Lower lobe of right lung (tissue), 2 donors: ENCODE data around the gene STAB2. TPM values are rescaled to one million over a fixed set of nuclear protein-coding genes. Genes with fewer than 3 reads are reported as not detected.

Experiments
- ATAC-seq, 2 donors: fragments of 200-7000 bp; cut with Tn5 transposase; one replicate each; pipeline ENCODE4 v1.9.1; 2020 to 2022; ENCODE audit warnings: mild to moderate bottlenecking in 2 of 2, moderate library complexity in 2 of 2
- DNase-seq: peaks from one replicate; pipeline ENCODE4 v3.0.0-alpha.2; 2020
- H3K27ac ChIP-seq: fragments of 200-600 bp; one replicate; pipeline ENCODE4 v1.8.0; 2022
- H3K27me3 ChIP-seq: fragments of 200-600 bp; one replicate; pipeline ENCODE4 v1.8.0; 2022; ENCODE audit warnings: low read depth
- H3K36me3 ChIP-seq: fragments of 200-600 bp; one replicate; pipeline ENCODE4 v1.8.0; 2022; ENCODE audit warnings: mild to moderate bottlenecking
- H3K4me1 ChIP-seq: fragments of 200-600 bp; one replicate; pipeline ENCODE4 v1.8.0; 2022
- H3K4me3 ChIP-seq: fragments of 200-600 bp; one replicate; pipeline ENCODE4 v1.8.0; 2022; ENCODE audit warnings: mild to moderate bottlenecking
- H3K9me3 ChIP-seq: fragments of 200-600 bp; one replicate; pipeline ENCODE4 v1.8.0; 2022
- intact Hi-C: fragments of 100-400 bp; cut with DNase I; formaldehyde crosslinking; loops from one replicate; pipeline ENCODE4 v1.11.0; 2022
- total RNA-seq: library from RNA; stranded (reverse); fragmentation: NEBNext Ultra II Directional; extraction: Animal tissue kit (Norgen Biotek cat#: 25700); gene quantifications from one replicate; pipeline ENCODE4 v1.2.1, GENCODE V29; 2021
- TF ChIP-seq, protein P1 (sequence below): fragments of 200-600 bp; IDR thresholded peaks from one replicate; pipeline ENCODE4 v1.8.0; 2022; ENCODE audit warnings: antibody characterized with exemption, mild to moderate bottlenecking
- donor health status: DM: no; HTN: yes; CAD: no; lungs with severe emphysema.

The STAB2 gene
- total RNA-seq, 1 donor from 2014 or later, result 1.4 TPM

DNA sequence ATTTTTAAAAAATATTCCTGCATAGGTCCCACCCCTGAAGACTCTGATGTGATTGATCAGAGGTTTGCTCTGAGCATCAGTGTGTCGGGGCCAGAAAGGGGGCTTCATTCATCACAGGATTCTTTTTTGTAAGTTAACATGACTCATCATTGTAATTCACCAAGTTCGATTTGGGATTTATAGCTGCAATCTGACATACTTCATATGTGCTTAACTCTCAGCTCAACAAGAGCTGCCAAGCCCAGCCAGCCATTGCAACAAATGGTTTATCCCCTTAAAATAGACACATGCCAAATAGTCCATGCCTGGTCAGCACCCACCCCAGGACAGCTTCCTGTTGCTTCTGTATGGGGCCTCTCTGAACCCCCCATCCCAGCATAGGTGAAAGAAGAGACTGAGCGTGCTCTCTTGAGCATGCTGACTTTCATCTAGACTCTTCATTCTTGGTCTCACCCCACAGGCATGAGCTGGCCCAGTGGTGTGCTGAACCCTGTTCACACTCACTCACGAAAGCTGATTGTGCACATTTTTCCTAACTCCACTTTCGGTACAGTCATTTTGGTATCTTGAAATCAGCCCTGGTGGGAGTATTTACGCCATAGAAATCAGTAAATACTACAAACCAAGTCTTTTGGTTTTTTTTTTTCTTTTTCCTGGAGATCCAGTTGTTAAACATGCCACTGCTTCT is 101.4 kb downstream of the STAB2 start:
- intact Hi-C loops, result no loop called here
- H3K4me1 ChIP-seq, result no peaks in the 10 kb centered on the region
- no peaks in the 10 kb centered on the region for H3K27me3 ChIP-seq
- TF ChIP-seq, protein P1, sequence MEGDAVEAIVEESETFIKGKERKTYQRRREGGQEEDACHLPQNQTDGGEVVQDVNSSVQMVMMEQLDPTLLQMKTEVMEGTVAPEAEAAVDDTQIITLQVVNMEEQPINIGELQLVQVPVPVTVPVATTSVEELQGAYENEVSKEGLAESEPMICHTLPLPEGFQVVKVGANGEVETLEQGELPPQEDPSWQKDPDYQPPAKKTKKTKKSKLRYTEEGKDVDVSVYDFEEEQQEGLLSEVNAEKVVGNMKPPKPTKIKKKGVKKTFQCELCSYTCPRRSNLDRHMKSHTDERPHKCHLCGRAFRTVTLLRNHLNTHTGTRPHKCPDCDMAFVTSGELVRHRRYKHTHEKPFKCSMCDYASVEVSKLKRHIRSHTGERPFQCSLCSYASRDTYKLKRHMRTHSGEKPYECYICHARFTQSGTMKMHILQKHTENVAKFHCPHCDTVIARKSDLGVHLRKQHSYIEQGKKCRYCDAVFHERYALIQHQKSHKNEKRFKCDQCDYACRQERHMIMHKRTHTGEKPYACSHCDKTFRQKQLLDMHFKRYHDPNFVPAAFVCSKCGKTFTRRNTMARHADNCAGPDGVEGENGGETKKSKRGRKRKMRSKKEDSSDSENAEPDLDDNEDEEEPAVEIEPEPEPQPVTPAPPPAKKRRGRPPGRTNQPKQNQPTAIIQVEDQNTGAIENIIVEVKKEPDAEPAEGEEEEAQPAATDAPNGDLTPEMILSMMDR, result no peak
- no peak overlapping the region for H3K4me3 ChIP-seq
- H3K27ac ChIP-seq, result no peak overlapping the region
- ATAC-seq (peak; percentile 33 to 50), DNase-seq (no peak)
- no peaks in the 10 kb centered on the region for H3K36me3 ChIP-seq
- no peaks in the 10 kb centered on the region for H3K9me3 ChIP-seq

DNA sequence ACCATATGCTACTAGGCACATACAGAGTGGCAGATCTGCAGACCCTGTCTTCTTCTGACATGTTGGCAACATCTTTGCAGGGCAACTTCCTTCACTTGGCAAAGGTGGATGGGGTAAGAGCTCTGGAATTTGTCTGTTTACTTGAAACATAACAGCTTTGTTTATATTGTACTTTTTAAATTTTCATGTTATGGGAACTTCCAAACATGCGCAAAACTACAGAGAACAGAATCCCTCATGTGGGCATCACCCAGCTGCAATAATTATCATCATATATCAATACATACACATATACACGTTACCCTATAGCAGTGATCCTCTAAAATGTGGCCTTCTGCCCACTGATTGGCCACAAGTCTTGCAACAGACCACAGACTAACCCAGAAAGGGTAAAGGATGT is 103.4 kb downstream of the STAB2 start:
- no peak overlapping the region for H3K27ac ChIP-seq
- H3K9me3 ChIP-seq, result no peaks in the 10 kb centered on the region
- no peaks in the 10 kb centered on the region for H3K27me3 ChIP-seq
- no peak overlapping the region for H3K4me3 ChIP-seq
- TF ChIP-seq, protein P1, result no peak
- H3K36me3 ChIP-seq, result no peaks in the 10 kb centered on the region
- ATAC-seq (no peak), DNase-seq (no peak)
- no peaks in the 10 kb centered on the region for H3K4me1 ChIP-seq
- intact Hi-C loops, result no loop called here

DNA sequence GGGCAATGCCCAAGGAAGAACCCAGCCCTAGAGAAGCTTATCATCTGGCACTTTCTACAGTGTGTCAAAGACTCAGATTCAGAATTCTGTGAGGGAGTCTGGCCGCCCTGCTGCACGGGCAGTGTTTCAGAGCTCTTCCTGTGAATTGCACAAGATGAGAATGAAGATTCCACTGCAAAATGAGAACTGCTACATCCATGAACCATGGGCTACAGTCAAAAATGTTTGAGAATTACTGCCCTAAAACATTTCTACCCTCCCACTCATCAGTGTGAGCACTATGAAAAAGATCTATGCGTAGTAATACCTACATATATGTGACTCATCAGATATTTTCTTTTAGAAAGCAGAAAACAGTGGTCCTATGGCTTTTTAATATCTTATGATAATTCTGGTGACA is 104.0 kb downstream of the STAB2 start:
- ATAC-seq, result no peak
- no peak overlapping the region for H3K4me3 ChIP-seq
- H3K36me3 ChIP-seq, result no peaks in the 10 kb centered on the region
- no peak overlapping the region for H3K27ac ChIP-seq
- no peaks in the 10 kb centered on the region for H3K27me3 ChIP-seq
- intact Hi-C loops, result no loop called here
- no peaks in the 10 kb centered on the region for H3K9me3 ChIP-seq
- no peaks in the 10 kb centered on the region for H3K4me1 ChIP-seq
- TF ChIP-seq, protein P1, result no peak
- DNase-seq, result no peak

DNA sequence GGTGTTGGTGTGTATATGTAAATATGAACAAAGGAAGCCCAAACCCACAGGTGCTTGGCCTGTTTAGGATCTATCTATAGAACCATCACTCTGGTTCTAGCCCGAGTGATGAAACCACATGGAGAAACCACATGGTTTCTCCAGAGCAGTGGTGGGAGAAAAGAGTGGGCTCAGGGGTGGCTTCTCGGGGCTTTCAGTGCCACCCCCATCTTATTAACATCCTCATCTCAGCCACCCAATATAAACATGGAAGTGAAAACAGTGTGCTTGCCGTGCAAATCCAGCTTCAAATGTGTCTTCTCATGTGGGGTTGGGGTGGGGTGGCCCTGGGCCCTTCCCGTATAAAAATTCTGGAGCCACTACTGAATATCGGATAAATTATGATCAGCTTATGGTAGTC is 109.0 kb downstream of the STAB2 start:
- intact Hi-C loops, result no loop called here
- no peak overlapping the region for H3K4me3 ChIP-seq
- no peak for DNase-seq
- H3K27me3 ChIP-seq, result no peaks in the 10 kb centered on the region
- H3K27ac ChIP-seq, result no peak overlapping the region
- no peaks in the 10 kb centered on the region for H3K9me3 ChIP-seq
- H3K36me3 ChIP-seq, result no peaks in the 10 kb centered on the region
- no peak for ATAC-seq
- no peaks in the 10 kb centered on the region for H3K4me1 ChIP-seq
- TF ChIP-seq, protein P1, result no peak

DNA sequence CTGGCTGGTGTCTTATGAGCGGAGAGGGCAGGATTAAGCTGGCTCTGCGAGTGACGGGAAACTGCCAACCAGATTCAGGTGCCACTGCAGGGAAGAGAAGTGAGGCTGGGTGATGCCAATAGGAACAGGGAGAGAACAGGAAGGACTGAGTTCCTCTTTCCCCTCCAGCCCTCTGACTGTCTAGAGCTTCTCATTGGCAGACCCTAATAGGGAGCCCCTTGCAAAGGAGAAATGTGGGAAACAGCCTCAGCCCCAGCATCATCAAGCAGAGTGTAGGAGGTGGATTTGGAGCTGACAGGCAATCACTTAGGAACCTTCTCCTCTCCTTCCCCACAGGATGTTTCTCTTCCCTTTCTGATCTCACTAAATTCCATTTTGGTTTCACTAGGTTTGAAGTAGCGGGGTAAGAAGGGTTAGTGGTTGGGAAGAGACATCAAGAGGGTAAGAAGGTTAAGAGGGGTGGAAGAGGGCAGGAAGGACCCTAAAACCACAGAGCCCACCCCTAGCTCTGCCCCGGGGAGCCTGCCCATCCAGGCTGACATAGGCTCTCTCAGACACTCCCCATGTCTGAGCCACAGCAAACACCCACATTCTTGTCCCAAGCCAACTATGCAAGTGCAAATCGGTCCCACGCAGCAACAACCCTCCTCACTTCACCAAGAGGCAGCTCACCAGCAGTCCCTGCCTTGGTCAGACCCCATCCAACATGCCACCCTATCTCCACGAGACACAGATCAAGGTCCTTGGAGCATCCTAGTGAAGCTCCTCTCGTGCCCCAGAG is 111.1 kb downstream of the STAB2 start:
- peak; percentile 51 to 68 for ATAC-seq

More for the DNA sequence above, 111.1 kb downstream of the STAB2 start:
- Histone ChIP-seq H3K4me1 (no peaks in the 10 kb centered on the region), H3K36me3 (no peaks in the 10 kb centered on the region), H3K4me3 (no peak overlapping the region), H3K27ac (no peak overlapping the region), H3K27me3 (no peaks in the 10 kb centered on the region), H3K9me3 (no peaks in the 10 kb centered on the region)
- intact Hi-C loops, result no loop called here
- TF ChIP-seq, protein P1, result no peak
- no peak for DNase-seq
